NCI-H1436 treated with DMSO at 0.1 percent for 48 hours (cell line): ENCODE measurements around the gene CFAP210.
"Not testable (repeated sequence)": the region's sequence is repeated elsewhere in the genome, so short reads cannot be mapped to it uniquely, and the experiment has no call there.

Experiments
- DNase-seq: peaks from one replicate; lab custom pipeline; 2025; lab: John Stamatoyannopoulos, UW

CFAP210 gene

DNA sequence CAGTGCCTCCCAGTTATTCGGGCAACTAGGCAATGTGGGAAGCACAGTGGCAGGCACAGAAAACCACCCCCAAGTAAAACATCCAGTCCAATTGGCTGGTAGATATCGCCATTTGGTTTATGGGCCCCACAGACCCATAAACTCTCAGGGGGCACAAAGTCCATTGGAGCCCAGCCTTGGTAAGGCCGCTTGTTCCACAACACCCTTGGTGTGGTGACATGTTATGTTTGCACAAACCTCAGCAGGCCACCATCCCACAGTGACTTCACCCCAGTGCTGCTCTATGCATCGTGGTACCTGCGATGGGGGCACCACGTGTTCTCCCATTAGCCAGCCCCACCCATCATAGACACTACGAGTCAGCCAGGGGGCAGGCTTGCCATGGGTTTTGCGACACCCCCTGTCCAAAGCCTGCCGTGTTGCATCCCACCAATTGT is 18.6 kb upstream of the CFAP210 start:
- no peak for DNase-seq

DNA sequence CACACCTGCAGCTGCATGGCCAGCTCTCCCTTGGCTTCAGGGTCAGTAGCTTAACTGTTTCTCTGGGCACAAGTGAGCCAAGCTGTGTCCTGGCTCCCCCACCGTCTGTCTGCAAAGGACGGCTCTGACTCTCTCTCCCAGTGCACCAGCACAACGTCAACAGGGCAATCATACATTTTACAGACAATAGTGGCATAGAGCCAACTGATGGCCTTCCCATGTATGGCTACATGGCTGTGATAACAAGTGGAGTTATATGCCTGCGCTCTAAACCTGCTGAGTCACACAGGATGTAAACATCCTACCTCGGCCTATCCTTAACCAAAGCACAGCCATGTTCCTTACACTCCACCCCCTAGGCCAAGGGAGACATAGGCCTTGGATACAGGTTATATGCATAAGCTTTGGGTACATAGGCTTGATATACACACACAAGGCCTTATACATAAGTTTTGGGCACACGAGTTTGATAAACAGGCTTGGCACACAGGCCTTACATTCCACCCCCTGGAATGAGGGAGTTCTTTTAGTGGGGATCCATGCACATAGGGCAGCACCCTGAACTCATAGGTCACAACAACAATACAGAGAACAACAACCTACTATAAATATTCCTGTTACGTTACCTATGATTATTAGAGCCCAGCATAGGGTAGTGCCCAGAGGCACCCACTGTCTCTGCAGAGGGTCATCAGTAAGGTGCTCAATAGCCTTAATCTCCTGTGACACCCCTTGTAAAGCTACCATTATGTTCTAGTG is 17.7 kb upstream of the CFAP210 start:
- DNase-seq: no peak

DNA sequence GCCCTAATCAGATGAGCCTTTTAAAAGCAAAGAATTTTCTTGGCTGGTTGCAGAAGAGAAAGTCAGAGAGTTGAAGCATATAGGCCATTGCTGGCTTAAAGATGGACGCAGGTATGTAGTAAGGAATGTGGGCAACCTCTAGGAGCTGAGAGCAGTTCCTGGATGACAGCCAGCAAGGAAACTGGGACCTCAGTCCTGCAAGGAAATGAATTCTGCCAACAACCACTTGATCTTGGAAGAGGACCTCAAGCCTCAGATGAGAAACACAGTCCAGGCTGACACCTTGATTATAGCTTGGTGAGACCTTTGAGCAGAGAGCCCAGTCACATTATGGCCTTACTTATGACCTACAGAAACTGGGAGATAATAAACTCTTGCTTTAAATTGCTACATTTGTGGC is 15.8 kb upstream of the CFAP210 start:
- DNase-seq: no peak

DNA sequence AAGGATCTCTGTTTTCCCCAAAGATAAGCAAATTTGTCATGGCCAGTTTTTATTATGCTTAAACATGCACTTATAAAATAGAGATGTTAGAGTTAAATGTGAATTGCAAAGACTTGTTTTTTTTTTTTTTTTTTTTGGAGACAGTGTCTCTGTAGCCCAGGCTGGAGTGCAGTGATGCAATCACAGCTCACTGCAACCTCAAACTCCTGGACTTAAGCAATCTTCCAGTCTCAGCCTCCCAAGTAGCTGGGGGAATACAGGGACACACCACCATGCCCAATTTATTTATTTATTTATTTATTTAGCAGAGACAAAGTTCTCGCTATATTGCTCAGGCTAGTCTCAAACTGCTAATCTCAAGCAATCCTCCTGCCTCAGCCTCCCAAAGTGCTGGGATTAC is 15.1 kb upstream of the CFAP210 start:
- DNase-seq: no peak

DNA sequence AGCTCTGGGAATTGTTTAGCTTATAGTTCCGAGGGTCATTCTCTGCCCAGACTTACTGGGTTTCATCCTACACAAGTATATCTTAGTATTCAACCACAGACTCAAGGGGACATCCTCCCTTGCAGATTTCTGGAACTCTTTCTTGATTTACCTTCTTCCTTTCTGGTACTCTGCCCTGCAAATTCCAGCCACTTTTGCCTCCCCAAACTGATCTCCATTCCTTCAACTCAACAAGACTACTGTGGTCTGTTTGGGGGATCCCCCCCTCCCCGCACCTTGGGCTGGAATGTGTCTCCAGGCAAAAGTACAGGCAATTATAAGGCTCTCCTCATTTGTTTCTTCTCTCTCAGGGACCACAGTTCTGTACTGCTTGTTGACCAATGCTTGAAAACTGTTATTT is 13.4 kb upstream of the CFAP210 start:
- DNase-seq: no peak

DNA sequence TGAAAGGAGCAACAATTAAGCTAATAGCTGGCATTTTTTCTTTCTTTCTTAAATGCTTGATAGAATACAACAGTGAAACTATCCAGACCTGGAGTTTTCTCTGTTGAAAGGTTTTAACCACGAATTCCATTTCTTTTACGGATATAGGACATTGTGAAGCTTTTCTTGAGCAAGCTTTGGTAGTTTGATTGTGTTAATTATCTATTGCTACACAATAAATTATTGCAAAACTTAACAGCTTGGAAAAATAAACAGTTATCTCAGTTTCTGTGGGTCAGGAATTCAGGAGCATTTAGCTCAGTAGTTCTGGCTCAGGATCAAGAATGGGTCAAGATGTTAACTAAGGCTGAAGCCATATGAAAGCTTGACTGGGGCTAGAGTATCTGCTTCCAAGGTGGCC is 11.7 kb upstream of the CFAP210 start:
- DNase-seq: no peak

DNA sequence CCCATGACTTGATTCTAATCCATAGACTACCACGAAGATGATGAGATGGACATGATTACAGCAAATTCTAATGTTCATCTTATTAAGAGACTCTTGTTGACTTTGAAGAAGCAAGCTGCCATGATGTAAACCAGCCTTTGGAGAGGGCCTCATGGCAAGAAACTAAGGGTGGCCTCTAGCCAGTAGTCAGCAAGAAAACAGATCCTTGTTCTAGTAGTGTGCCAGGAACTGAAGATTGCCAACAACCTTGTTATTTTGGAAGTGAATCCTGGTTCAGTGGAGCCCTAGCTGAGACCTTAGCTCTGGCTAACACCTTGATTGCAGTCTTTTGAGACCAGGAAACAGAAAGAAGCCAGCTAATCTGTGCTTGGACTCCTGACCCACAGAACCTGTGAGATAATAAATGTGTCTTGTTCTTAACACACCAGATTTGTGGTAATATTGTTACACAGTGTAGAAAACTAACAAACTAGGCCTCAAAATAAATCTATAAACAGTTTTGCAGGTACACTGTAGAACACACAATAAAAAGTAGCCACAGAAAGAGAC is 10.0 kb upstream of the CFAP210 start:
- no peak for DNase-seq

DNA sequence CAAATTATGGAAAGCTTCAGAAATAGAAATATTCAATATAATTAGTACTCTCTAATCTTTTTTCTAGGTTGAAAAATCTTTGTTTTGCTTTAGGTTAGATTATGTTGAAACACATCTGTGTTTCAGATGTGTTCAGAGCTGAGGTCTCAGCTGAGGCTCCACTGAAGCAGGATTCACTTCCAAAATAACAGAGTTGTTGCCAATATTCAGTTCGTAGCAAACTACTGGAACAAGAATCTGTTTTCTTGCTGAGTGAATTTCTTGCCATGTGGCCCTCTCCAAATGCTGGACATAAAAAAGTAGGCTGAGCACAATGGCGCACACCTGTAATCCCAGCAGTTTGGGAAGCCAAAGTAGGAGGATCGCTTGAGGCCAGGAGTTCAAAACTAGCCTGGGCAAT is 8.8 kb upstream of the CFAP210 start:
- no peak for DNase-seq

DNA sequence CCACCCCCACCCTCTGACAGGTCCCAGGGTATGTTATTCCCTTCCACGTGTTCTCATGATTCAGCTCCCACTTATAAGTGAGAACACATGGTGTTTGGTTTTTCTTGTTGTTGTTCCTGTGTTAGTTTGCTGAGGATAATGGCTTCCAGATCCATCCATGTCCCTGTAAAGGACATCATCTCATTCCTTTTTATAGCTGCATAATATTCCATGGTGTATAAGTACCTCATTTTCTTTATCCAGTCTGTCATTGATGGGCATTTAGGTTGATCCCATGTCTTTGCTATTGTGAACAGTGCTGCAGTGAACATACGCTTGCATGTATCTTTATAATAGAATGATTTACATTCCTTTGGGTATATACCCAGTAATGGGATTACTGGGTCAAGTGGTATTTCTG is 5.0 kb upstream of the CFAP210 start:
- not testable (repeated sequence) for DNase-seq

DNA sequence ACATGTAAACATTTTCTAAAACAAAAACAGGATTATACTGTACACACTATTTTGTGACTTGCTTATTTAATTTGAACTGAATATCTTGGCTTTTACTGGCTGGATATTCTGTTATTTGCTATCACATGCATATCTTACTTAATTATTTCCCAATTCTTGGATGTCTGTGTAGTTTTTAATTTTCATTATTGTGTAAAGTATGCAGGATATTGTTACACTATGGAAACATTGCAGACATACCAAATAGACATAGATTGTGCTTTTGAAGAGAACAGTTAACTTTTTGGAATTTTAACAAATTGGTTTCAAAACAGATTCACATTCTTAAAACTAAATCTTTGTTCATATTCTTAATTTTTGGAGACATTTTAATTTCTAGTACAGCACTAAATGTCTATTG is 2.2 kb upstream of the CFAP210 start:
- DNase-seq: no peak

DNA sequence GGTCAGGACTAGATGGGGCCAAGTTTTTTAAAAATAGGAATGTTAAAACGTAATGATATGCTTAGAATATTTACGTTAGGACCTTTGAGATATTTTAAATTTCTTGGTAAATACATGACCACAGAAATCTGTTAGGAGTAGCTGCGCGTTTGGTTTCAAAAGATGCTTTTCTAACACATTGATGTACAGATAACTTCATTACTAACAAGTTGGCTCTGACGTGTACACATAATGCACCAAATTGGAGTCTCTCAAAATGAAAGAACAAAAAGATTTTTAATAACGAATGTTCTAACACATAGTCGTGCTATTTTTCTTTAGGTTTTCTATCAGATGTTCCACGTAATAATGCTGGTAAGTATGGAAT is 672 bp upstream of the CFAP210 start:
- no peak for DNase-seq

DNA sequence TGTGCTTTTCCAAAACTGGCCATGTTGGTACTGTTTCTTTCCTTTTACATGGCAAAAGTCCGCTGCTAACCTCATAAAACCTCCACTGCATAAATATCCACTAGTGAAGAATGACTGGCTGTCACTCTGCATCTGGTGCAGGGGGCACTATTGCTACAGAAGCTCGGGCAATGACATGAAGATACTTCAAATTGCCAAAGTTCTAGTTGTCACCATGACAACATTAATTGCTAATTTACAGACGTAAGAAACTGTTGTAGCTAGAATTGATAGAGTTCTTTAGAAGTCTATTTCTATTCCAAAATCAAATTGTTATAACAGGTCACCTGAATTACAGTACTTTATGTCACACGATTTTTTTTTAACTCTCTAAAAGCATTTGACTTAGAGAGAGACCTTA is 845 bp downstream of the CFAP210 start:
- DNase-seq: no peak

DNA sequence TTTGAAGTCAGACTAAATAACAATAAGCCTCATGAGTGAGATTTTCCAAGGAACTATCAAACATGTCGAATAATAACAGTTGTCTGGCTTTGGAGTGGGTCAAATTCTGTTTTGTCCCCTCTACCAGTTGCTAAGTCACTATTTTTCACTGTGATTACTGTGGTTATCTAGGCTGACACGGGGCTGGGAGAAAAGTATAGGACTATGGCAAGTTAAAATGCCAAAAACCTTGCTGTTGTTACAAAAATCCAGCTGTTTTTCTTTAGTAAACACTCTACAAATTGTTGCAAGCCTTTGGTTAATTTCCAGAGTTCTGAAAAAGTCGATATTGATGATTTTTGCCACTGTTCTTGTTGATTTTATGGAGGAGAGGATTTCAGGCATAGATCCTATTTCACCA is 1.5 kb downstream of the CFAP210 start:
- DNase-seq: no peak

DNA sequence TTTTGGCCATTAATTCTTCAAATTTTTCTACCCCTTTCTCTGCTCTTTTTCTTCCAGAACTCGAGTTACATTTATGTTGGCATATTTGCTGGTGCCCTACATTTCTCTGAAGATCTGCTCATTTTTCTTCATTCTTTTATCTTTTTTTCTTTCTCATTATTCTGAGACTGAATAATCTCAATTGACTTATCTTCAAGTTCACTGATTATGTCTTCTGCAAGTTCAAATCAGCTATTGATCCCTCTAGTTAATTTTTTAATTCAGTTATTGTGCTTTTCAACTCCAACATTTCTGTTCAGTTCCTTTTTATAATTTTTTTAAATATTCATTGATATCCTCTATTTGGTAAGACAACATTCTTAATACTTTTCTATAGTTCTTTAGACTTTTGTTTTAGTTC is 3.2 kb downstream of the CFAP210 start:
- DNase-seq: no peak

DNA sequence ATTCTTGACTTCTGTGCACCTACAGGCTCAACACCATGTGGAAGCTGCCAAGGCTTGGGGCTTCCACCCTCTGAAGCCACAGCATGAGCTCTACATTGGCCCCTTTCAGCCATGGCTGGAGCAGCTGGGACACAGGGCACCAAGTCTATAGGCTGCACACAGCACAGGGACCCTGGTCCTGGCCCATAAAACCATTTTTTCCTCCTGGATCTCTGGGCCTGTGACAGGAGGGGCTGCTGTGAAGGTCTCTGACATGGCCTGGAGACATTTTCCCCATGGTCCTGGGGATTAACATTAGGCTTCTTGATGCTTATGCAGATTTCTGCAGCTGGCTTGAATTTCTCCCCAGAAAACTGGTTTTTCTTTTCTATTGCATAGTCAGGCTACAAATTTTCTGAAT is 6.3 kb downstream of the CFAP210 start:
- DNase-seq: not testable (repeated sequence)

DNA sequence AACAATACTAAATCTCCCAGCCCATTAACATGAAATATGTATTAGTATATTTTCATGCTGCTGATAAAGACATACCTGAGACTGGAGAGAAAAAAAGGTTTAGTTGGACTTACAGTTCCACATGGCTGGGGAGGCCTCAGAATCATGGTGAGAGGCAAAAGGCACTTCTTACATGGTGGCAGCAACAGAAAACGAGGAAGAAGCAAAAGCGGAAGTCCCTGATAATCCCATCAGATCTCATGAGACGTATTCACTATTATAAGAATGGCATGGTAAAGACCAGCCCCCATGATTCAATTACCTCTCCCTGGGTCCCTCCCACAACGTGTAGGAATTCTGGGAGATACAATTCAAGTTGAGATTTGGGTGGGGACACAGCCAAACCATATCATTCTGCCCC is 7.4 kb downstream of the CFAP210 start:
- not testable (repeated sequence) for DNase-seq

DNA sequence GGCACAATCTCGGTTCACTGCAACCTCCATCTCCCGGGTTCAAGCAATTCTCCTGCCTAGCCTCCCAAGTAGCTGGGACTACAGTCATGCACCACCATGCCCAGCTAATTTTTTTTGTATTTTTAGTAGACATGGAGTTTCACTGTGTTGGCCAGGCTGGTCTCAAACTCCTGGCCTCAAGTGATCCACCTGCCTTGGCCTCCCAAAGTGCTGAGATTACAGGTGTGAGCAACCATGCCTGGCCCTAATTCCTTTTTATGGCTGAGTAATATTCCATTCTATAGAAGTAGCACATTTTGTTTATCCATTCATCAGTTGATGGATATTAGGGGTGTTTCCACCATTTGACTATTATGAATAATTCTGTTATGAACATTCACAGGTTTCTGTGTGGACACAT is 9.5 kb downstream of the CFAP210 start:
- not testable (repeated sequence) for DNase-seq

DNA sequence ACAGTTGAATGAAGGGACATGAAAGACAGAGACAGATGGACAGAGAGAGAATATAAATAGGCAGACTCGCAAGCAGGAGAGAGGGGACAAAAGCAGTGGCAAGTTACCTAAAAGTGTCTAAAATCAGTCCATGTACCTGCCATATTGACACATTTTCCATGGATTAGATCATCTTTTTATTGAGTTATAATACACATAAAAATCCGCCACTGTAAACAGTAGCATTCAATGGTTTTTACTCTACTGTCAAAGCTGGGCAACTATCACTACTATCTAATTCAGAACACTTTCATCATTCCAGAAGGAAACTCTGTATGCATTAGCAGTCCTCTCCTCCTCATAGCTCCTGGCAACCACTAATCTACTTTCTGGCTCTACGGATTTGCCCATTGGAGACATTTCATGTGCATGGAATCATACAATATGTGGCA is 10.1 kb downstream of the CFAP210 start:
- no peak for DNase-seq

DNA sequence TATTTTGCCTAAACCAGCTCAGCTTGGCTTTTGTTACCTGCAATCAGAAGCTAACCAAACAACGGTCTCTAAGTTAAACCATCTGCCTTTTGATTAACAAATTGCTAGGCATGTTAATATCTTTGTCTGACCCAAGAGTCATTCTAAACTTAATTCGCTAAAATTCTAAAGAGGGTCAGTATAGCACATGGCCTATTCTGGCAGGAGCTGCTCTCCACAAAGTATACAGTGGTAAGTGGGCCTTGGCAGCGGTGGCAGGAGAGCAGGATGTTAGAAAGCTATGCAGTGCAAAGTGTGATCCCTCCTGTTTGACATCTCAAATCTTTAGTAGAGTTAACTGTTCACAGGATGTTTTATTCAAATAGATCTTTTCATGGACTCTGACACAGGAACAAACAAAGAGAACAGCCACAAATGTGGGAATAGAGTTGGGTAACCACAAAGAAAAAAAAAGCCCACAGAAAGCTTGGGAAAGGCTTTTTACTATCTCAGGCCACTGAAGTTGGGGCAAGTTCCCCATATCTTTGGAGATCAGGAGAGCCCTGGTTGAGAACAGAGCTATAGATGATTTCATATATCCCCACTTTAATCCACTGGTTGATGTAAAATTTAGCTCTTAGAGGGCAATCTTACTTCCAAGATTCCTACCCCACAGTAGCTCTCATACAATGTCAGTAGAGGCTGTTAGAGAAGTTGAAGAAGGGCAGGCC is 10.6 kb downstream of the CFAP210 start:
- no peak for DNase-seq

DNA sequence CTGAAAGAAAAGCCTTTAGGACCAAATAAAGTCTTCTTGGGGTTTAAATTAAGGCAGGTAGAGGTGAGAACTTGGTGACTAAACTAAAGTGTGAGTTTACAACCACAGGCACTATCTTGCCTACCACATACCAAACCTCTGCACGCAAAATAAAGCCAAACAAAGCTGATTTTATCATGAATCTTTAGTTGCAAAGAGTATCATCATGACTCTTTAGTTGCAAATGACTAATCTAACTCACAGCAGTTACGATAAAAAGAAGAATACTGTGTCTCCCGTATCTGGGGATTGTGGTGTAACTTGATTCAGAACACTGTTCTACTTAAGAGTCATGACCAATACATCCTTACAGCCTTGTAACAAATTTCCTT is 11.2 kb downstream of the CFAP210 start:
- no peak for DNase-seq

DNA sequence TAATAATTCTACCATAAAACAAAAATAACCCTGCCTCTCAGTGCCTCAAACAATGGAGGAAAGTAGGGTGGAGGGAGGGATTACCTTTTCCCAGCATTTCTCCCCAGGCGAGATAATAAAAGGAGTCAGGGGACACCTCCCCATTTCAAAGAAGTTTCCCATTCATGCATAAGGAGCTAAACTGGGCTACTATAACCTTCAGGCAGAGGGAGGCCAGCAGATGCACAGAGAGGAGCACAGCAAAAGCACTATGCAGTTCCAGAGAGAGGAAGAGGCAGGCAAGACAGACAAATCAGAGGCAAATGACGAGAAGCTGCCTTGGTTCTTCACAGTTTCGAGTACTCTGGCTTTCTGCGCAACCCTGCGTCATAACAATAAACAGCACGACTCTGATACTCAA is 17.4 kb downstream of the CFAP210 start:
- DNase-seq: no peak

DNA sequence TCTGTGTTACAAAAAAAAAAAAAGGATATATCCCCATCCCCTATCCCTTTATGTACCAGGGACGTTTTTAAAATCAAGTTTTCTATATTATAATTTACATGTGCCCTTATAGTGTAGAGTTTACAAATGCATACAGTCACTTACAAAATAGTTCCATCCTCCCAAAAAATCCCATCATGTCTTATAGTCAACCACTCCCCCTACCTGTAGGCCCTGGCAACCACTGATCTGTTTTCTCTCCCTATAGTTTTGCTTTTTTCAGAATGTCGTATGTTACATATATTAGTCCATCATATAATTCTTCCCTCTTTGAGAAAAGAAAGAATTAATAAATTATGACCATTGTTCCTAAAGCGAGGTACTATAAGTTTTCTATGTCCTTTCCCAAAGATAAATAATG is 17.8 kb downstream of the CFAP210 start:
- no peak for DNase-seq

DNA sequence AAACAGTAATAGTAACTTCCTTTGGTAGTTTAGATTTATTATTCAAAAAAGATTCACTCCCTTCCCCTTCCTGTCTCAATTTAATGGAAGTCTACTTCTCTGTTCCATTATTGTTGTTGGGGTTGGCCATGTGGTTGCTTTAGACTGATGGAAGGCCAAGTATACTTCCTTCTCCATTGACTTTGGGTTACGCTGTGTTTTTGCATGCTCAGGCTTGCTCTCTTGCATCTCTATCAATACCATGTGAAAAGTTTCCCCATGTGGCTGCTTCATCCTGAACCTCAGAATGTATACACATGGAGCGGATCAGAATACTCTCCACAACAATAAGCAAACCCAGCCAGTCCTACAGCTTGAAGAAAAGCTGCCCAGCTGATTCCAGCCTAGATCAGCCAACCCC is 20.3 kb downstream of the CFAP210 start:
- DNase-seq: no peak

DNA sequence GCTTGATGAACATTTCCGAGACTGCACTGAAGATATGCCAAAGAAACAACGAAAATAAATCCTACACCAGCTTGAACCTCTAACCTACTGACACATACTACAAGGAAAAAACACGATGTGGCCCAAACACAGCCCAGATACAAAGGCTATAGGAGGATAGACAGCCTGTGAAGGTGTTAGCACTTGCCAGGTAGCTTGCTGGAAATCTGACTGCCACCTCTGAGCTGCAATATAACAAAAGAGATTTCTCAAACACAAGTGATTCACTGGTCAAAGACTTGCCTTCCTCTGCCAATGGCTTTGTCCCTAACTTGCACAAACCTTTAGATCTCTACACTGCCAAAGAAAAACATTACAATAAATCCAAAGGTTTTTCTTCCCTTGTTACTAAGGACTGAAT is 21.1 kb downstream of the CFAP210 start:
- no peak for DNase-seq
